Stimulated activated CD4-positive, alpha-beta T cell treated with anti-CD3 and anti-CD28 coated beads, Interleukin-15, amount 100 ng/mL, for 1 hour (primary cell): ENCODE measurements around the gene LYZ.

Experiments
- DNase-seq, 2 donors: peaks; one replicate each; pipeline ENCODE4 v3.0.0-alpha.2; 2020; ENCODE audit warnings: low read depth in 1 of 2, low spot score in 1 of 2

The LYZ gene

DNA sequence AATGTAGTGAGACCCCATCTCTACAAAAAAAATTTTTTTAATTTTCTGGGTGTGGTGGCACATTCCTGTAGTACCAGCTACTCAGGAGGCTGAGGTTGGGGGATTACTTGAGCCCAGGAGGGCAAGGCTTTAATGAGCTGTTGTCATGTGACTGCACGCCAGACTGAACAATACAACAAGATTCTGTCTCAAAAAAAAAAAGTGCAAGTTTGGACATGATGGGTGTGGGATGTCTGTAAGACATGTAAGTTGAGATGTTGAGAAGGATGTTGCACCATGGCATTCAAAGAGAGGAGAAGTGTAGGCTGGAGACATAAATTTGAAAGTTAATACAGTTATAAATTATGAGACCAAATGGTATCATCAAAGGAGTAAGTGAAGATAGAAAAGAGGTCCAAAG lies 34.9 kb downstream of the LYZ start:
- DNase-seq, result no peak

DNA sequence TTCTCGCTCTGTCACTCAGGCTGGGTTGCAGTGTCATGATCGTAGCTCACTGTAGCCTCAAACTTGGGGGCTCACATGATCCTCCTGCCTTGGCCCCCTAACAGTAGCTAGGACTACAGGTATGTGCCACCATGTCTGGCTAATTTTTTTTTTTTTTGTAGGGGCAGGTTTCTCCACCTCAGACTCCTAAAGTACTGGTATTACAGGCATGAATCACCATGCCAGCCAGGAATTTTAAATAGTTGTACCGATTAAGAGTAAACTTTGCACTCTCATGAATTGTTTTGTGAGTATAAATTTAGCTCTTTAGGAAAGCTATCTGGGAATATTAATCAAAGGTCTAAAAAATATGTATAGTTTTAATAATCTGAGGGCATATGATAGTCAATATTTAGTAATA lies 36.9 kb downstream of the LYZ start:
- DNase-seq, result no peak

DNA sequence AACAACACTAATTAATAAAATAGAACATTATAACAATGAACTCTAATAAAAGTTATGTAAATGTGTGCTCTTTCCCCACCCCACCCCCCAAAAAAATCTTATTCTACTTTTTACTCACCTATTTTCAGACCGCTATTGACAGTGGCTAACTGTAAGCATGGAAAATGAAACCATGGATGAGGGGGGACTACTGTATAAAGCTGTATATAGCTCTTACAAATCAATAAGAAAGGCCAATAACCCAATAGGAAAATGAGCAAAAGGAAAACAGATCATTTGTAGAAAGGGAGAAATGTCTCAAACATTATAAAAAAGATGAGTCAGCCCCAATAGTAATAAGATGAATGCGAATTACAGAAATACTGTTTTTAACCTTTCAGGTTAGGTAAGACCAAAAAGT lies 38.7 kb downstream of the LYZ start:
- DNase-seq, result no peak

DNA sequence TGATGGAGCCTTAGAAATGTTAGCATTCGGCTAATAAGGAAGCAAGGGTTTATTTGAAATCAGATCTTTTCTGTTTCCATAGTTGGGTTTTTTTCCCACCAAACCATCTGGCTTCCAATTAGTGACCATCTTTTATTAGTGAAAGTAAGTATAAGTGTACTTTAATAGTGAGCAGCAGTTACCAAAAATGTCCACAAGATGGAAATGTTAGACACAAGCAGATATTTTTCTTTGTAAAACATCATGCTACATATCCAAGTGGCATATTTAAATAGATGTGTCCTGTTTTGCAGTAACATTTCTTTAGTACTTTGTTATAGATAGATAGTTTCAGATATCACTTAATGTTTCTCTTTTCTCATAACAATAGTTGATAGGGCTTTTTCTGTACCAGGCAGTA lies 40.2 kb downstream of the LYZ start:
- no peak for DNase-seq

DNA sequence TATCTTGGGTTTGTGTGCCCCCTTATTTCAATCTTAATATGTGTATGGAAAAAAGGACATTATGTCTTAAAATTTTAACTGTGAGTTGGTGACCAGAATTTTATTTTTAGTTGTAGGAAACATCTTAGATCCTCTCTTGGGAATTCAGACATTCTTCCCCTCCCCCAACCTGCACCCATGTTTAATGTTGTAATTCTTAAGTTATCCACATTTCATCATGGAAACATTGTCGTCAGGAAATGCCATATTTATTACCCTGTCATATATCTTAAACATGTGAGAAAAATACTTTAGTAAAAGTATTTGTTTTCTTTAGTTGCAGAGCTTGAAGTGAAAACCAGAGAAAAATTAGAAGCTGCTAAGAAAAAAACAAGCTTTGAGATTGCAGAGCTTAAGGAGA lies 41.6 kb downstream of the LYZ start:
- DNase-seq, result no peak

DNA sequence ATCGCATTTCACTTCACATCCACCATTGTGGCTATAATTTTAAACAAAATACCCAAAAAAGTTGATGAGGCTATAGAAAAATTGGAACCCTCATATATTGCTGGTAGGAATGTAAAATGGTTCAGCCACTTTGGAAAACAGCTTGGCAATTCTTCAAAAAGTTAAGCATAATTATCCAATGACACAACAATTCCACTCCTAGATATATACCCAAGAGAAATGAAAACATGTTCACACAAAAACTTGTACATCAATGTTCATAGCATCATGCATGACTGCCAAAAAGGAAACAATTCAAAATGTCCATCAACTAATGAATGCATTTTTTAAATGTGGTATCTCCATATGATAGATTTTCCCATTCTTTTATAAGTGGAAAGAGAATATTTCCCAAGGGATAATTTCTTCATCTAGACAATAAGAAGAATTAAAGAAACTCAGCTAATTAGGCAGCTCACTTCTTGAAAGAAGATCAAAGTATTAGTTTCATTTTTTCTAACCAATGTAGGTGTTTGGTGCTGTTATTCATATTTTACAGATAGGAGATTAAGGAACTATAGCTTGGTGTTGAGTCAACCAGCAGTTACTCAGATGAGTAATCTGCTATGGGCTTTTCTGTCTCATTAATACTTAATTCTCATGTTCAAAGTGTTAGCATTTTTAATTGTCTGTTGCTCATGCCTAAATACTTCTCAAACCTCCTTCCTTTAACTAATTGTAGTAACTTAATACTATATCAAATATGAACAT lies 44.2 kb downstream of the LYZ start:
- no peak for DNase-seq

DNA sequence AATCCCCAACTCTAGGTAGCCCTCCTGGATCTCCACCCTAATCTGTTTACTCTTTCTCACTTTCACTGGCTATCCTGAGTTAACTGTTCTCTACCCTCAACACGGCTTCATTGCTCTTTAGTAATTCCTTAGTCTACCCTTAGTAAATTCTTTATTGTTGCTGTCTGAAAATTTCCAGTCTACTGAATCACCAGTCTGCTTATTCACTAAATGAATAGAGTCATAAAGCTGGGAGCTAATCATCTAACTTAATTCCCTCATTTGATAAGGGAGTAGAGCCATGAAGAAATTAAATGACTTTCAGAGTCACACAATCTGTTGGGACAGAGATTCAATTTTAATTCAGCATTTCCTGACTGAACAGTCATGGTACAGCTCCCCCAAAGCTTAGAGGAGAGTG lies 47.9 kb downstream of the LYZ start:
- no peak for DNase-seq

DNA sequence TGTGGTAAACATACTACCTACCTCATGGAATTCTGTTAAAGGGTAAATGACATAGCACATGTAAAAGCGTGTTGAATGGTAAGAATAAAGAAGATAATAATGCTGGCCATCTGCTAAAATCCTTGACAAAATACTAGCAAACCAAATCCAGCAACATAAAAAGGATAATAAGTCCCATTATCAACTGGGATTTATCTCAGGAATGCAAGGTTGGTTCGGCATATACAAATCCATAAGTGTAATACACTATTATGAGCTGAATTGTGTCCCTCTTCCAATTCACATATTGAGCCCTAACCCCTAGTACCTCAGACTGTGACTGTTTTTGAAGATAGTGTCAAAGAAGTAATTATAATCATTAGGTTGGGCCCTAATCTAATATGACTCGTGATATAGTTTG lies 48.8 kb downstream of the LYZ start:
- no peak for DNase-seq

DNA sequence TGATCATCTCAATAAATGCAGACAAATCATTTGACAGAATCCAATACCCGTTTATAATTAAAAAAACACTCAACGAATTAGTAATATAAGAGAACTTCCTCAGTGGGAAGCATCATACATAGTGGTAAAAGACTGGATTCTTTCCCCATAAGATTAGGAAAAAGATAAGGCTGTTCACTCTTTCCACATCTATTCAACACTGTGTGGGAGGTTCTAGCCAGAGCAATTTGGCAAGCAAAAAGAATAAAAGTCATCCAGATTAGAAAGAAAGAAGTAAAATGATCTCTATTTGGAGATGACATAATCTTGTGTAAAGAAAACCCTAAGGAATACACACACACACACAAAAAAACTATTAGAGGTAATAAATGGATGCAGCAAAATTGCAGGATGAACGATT lies 49.8 kb downstream of the LYZ start:
- no peak for DNase-seq

DNA sequence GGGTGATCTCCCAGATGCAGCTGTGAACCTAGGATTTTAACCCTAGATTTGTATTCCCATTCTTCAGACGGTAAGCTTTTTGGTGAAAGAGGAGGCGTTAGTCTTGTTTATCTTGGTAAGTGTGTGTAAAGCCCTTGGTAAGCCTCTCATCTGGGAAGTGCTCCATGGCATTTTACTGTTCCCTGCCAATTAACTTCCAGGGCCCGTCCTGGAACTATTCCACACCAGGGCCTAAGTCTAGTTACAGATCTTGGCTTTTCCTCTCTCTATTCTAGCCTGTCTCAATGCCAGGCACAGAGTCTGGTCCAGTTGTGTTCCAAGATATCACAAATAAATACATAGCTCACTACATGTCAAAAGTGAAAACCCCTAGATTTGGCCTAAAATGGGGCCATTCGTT lies 53.8 kb downstream of the LYZ start:
- DNase-seq, result no peak
